ENCODE results near the gene DPPA4.
"Not testable (repeated sequence)": the region's sequence is repeated elsewhere in the genome, so short reads cannot be mapped to it uniquely, and the experiment has no call there.

DPPA4 gene

DNA sequence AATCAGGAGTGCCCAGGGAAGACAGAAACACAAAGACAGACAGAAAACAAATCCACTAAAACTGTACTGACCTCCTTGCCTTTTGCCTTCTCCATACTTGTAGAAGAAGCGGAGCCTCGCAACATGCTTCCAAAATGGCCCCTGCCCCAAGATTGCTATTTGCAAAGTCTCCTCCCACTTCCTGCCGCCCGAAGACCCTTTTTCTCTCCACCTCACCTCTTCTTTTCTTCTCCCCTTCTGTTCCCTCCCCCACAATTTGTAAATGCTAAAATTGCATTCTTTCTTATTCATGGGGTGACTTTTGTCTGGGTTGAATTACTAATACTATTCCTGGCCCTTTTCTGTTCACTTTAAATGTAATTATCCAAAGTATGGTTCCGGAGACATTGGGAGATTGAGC, at the start of gene DPPA4:
TSS of gene DPPA4 (minus strand) at position 154 of the 400 bp plus-strand sequence. CDS start at position 125, 29 bp downstream.
- DNase-seq (ENCODE audit: low spot score in 2 of 2) = no peak
- ATAC-seq (ENCODE audit: low read depth) = no peak
- peaks cover 12% of the 10 kb centered on the region for H3K27me3 Mint-ChIP-seq
- peaks cover 3% of the 10 kb centered on the region for H3K4me1 Mint-ChIP-seq
- peaks cover 3% of the 10 kb centered on the region for H3K36me3 Mint-ChIP-seq
- H3K9me3 Mint-ChIP-seq = peaks cover 5% of the 10 kb centered on the region
- no peak within 1 kb of the TSS for H3K27ac Mint-ChIP-seq
- H3K4me3 Mint-ChIP-seq = no peak within 1 kb of the TSS

DNA sequence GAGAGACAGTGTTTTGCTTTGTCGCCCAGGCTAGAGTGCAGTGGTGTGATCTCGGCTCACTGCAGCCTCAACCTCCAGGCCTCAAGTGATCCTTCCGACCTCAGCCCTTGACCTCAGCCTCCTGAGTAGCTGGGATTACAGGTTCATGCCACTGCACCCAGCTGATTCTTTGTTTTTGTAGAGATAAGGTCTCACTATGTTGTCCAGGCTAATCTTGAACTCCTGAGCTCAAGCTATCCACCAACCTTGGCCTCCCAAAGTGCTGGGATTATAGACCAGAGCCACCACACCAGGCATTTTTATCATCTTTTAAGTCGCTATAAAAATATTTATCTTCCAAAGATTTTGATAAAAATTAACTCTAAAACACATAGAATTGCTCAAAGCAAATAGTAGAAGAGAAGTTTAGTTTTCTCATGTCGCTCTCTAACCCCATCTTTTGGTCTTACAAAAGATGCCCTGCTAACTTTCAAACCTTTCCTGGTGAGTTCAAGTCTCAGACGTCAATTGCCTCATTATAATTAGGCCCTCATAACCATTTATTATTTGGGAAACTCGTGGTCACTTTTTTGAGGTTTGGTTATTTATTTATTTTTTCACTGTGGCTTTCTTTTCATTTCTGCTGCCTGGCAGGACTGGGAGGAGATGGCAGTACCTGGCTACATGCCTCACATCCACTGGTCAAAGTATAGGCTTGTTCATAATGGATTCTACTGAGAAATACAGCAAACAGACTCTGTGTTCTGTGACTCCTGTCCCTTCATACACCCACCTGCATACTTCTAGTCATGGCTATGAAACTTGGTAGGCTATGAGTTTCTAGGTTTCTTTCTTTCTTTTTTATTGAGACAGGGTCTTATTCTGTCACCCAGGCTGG, 48.3 kb upstream of the DPPA4 start:
- no peak for DNase-seq (ENCODE audit: low spot score in 2 of 2)
- Mint-ChIP-seq H3K27ac (no peak overlapping the region), H3K4me3 (no peak overlapping the region), H3K9me3 (peaks cover 1% of the 10 kb centered on the region), H3K27me3 (no peaks in the 10 kb centered on the region), H3K36me3 (no peaks in the 10 kb centered on the region), H3K4me1 (no peaks in the 10 kb centered on the region)
- ATAC-seq (ENCODE audit: low read depth) = no peak

- no peak overlapping the region for H3K4me3 Mint-ChIP-seq
- H3K27ac Mint-ChIP-seq = no peak overlapping the region
- ATAC-seq (ENCODE audit: low read depth) = no peak
- no peaks in the 10 kb centered on the region for H3K4me1 Mint-ChIP-seq
- no peaks in the 10 kb centered on the region for H3K36me3 Mint-ChIP-seq
- no peaks in the 10 kb centered on the region for H3K9me3 Mint-ChIP-seq
- DNase-seq (ENCODE audit: low spot score in 2 of 2) = no peak
- no peaks in the 10 kb centered on the region for H3K27me3 Mint-ChIP-seq
Measured at GRCh38 chr3:109384164-109384563, 46.8 kb upstream of the DPPA4 start.

DNA sequence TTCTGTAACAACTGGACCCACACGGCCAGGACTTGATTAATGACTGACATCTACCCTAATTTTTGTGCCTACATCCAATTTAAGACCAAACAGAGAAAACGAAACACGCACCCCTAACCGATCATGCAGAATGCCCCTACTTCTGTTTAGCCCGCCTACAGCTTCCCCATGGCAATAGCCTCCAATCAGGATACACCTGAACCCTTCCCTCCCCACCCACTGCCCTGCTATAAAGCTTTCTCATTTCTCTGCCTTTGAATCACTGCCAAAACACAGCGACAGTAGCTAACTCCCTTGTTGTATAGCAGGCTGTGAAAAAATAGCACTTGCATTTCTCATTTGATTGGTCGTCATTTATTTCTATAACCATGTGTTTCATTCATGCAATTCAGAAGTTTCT, 45.2 kb upstream of the DPPA4 start:
- Mint-ChIP-seq H3K9me3 (no peaks in the 10 kb centered on the region), H3K27ac (no peak overlapping the region), H3K4me1 (no peaks in the 10 kb centered on the region), H3K36me3 (no peaks in the 10 kb centered on the region), H3K4me3 (no peak overlapping the region), H3K27me3 (no peaks in the 10 kb centered on the region)
- ATAC-seq (ENCODE audit: low read depth) (no peak), DNase-seq (ENCODE audit: low spot score in 2 of 2) (no peak)

GRCh38 chr3:109375975-109376374, 38.6 kb upstream of the DPPA4 start:
- Mint-ChIP-seq H3K27me3 (no peaks in the 10 kb centered on the region), H3K27ac (no peak overlapping the region), H3K9me3 (peaks cover 2% of the 10 kb centered on the region), H3K4me1 (no peaks in the 10 kb centered on the region), H3K36me3 (no peaks in the 10 kb centered on the region), H3K4me3 (no peak overlapping the region)
- ATAC-seq (ENCODE audit: low read depth) (no peak), DNase-seq (ENCODE audit: low spot score in 2 of 2) (no peak)

- not testable (repeated sequence) for H3K9me3 Mint-ChIP-seq; H3K27ac Mint-ChIP-seq; ATAC-seq (ENCODE audit: low read depth); H3K4me3 Mint-ChIP-seq; H3K36me3 Mint-ChIP-seq; DNase-seq (ENCODE audit: low spot score in 2 of 2); H3K27me3 Mint-ChIP-seq; H3K4me1 Mint-ChIP-seq
Measured at GRCh38 chr3:109374434-109374833, 37.1 kb upstream of the DPPA4 start.

- Mint-ChIP-seq H3K27me3 (no peaks in the 10 kb centered on the region), H3K4me1 (no peaks in the 10 kb centered on the region), H3K4me3 (no peak overlapping the region), H3K36me3 (no peaks in the 10 kb centered on the region), H3K27ac (no peak overlapping the region), H3K9me3 (peaks cover 2% of the 10 kb centered on the region)
- DNase-seq (ENCODE audit: low spot score in 2 of 2) = no peak
- no peak for ATAC-seq (ENCODE audit: low read depth)
Measured at GRCh38 chr3:109373933-109374332, 36.6 kb upstream of the DPPA4 start.

- ATAC-seq (ENCODE audit: low read depth) (no peak), DNase-seq (ENCODE audit: low spot score in 2 of 2) (no peak)
- H3K27ac Mint-ChIP-seq = no peak overlapping the region
- H3K27me3 Mint-ChIP-seq = no peaks in the 10 kb centered on the region
- H3K9me3 Mint-ChIP-seq = peaks cover 2% of the 10 kb centered on the region
- no peak overlapping the region for H3K4me3 Mint-ChIP-seq
- H3K36me3 Mint-ChIP-seq = no peaks in the 10 kb centered on the region
- no peaks in the 10 kb centered on the region for H3K4me1 Mint-ChIP-seq
Measured at GRCh38 chr3:109372639-109373038, 35.3 kb upstream of the DPPA4 start.

- H3K27me3 Mint-ChIP-seq = no peaks in the 10 kb centered on the region
- H3K4me3 Mint-ChIP-seq = no peak overlapping the region
- H3K4me1 Mint-ChIP-seq = no peaks in the 10 kb centered on the region
- no peaks in the 10 kb centered on the region for H3K36me3 Mint-ChIP-seq
- DNase-seq (ENCODE audit: low spot score in 2 of 2) (no peak), ATAC-seq (ENCODE audit: low read depth) (no peak)
- no peaks in the 10 kb centered on the region for H3K9me3 Mint-ChIP-seq
- no peak overlapping the region for H3K27ac Mint-ChIP-seq
Measured at GRCh38 chr3:109369510-109369909, 32.2 kb upstream of the DPPA4 start.

DNA sequence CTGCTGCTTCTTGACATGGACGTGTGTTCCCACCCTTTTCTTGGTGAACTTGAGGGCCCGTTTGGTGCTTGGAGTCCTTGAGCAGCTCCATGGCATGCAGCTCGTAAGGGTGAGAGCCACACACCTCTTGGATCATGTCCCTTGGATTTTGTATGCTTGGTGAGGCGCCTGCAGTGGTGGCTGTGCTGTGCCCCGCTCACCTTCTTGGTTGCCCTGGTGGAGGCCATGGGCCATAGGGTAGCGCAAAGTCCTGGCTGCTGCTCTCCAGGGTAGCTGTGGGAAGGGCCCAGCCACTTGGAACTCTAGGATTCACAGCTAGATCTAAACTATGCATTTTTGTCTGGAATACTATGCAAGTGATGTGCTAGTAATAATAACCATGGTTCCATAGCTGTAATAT, 26.7 kb upstream of the DPPA4 start:
- Mint-ChIP-seq H3K4me3 (no peak overlapping the region), H3K4me1 (no peaks in the 10 kb centered on the region), H3K9me3 (peaks cover 3% of the 10 kb centered on the region), H3K36me3 (no peaks in the 10 kb centered on the region), H3K27me3 (no peaks in the 10 kb centered on the region), H3K27ac (no peak overlapping the region)
- DNase-seq (ENCODE audit: low spot score in 2 of 2) (no peak), ATAC-seq (ENCODE audit: low read depth) (no peak)

DNA sequence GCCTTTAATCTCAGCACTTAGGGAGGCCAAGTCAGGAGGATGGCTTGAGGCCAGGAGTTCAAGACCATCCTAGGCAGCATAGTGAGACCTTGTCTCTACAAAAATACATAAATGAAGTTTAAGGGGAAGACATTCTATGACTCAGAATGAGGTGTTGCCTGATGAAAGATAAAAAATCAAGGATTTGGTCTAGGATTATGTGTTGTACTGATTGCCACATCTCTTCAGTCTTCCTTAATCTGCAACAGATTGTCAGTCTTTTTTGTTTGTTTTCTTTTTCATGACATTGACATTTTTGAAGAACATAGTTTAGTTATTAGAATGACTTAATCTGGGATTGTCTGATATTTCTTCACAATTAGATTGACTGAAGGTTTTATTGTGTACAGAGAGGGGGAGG, 26.3 kb upstream of the DPPA4 start:
- Mint-ChIP-seq H3K4me1 (no peaks in the 10 kb centered on the region), H3K36me3 (no peaks in the 10 kb centered on the region), H3K4me3 (no peak overlapping the region), H3K27me3 (no peaks in the 10 kb centered on the region), H3K9me3 (peaks cover 3% of the 10 kb centered on the region), H3K27ac (no peak overlapping the region)
- ATAC-seq (ENCODE audit: low read depth) (no peak), DNase-seq (ENCODE audit: low spot score in 2 of 2) (no peak)

GRCh38 chr3:109362823-109363222, 25.5 kb upstream of the DPPA4 start:
- H3K9me3 Mint-ChIP-seq = peaks cover 3% of the 10 kb centered on the region
- no peak overlapping the region for H3K27ac Mint-ChIP-seq
- DNase-seq (ENCODE audit: low spot score in 2 of 2) (no peak), ATAC-seq (ENCODE audit: low read depth) (no peak)
- H3K4me3 Mint-ChIP-seq = no peak overlapping the region
- no peaks in the 10 kb centered on the region for H3K27me3 Mint-ChIP-seq
- no peaks in the 10 kb centered on the region for H3K4me1 Mint-ChIP-seq
- H3K36me3 Mint-ChIP-seq = no peaks in the 10 kb centered on the region

DNA sequence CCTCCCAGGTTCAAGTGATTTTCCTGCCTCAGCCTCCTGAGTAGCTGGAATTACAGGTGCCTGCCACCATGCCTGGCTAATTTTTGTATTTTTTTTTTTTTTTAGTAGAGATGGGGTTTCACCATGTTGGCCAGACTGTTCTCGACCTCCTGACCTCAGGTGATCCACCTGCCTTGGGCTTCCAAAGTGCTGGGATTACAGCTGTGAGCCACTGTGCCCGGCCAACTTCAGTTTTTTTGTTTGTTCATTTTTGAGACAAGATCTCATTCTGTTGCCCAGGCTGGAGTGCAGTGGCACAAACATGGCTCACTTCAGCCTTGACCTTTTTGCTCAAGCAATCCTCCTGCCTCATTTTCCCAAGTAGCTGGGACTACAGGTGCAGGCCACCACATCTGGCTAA, 21.5 kb upstream of the DPPA4 start:
- H3K27ac Mint-ChIP-seq; H3K4me3 Mint-ChIP-seq; ATAC-seq (ENCODE audit: low read depth); H3K9me3 Mint-ChIP-seq; H3K27me3 Mint-ChIP-seq; H3K4me1 Mint-ChIP-seq; H3K36me3 Mint-ChIP-seq; DNase-seq (ENCODE audit: low spot score in 2 of 2): not testable (repeated sequence)

- Mint-ChIP-seq H3K9me3 (peaks cover 3% of the 10 kb centered on the region), H3K36me3 (no peaks in the 10 kb centered on the region), H3K27me3 (no peaks in the 10 kb centered on the region), H3K4me3 (no peak overlapping the region), H3K4me1 (peaks cover 3% of the 10 kb centered on the region), H3K27ac (no peak overlapping the region)
- no peak for ATAC-seq (ENCODE audit: low read depth)
- no peak for DNase-seq (ENCODE audit: low spot score in 2 of 2)
Measured at GRCh38 chr3:109356442-109357155, 19.3 kb upstream of the DPPA4 start.
